B cell (primary cell): ENCODE results near the gene SCPEP1.

Experiments
- EZH2 ChIP-seq: IDR thresholded peaks from 2 replicates; pipeline ENCODE4 v1.6.1; 2012; ENCODE audit warnings: borderline replicate concordance, low read depth, mild to moderate bottlenecking, moderate library complexity, low read length; ENCODE audit not compliant: insufficient read depth, poor library complexity, severe bottlenecking
- TF ChIP-seq, protein P1 (sequence below): fragments of 200-600 bp; IDR thresholded peaks from one replicate; pipeline ENCODE4 v1.8.0; 2022; ENCODE audit warnings: antibody characterized with exemption, mild to moderate bottlenecking

DNA sequence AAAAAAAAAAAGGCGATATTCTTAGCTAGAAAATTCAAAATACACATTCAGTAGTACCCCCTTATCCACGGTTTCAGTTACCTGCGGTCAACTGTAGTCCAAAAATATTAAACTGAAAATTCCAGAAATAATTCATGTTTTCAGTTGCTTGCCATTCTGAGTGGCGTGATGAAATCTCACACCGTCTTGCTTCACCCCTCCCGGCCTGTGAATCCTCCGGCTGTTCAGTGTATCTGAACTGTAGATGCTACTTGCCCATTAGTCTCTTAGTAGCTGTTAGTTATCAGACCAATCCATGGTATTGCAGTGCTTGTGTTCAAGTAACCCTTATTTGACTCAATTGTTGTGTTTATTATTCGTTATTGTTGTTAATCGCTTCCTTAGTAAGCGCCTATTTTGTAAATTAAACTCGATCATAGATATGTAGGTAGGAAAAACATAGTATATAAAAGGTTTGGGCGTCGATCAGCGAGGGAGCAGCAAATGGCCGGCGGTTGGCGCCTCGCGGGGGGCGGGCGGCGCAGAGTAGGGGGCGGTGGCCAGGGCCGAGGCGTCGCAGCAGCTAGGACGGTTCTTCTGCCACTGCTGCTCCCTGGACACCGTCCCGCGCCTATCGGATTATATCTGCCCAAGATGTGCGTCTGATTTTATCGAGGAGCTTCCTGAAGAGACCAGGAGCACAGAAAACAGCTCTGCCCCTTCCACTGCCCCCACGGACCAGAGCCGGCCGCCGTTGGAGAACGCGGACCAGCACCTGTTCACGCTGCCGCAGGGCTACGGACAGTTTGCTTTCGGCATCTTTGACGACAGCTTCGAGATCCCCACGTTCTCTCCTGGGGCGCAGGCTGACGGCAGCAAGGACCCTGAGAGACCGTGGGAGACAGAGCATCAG is 67.3 kb downstream of the SCPEP1 start:
- TF ChIP-seq, protein P1, sequence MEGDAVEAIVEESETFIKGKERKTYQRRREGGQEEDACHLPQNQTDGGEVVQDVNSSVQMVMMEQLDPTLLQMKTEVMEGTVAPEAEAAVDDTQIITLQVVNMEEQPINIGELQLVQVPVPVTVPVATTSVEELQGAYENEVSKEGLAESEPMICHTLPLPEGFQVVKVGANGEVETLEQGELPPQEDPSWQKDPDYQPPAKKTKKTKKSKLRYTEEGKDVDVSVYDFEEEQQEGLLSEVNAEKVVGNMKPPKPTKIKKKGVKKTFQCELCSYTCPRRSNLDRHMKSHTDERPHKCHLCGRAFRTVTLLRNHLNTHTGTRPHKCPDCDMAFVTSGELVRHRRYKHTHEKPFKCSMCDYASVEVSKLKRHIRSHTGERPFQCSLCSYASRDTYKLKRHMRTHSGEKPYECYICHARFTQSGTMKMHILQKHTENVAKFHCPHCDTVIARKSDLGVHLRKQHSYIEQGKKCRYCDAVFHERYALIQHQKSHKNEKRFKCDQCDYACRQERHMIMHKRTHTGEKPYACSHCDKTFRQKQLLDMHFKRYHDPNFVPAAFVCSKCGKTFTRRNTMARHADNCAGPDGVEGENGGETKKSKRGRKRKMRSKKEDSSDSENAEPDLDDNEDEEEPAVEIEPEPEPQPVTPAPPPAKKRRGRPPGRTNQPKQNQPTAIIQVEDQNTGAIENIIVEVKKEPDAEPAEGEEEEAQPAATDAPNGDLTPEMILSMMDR: no peak
- TF ChIP-seq EZH2: no peak
